ENCODE measurements around the gene KDM6A.
A peak's percentile ranks its signal among the peaks of the same experiment; 100 is the strongest.
"Not testable (repeated sequence)": the region's sequence is repeated elsewhere in the genome, so short reads cannot be mapped to it uniquely, and the experiment has no call there.

KDM6A gene

DNA sequence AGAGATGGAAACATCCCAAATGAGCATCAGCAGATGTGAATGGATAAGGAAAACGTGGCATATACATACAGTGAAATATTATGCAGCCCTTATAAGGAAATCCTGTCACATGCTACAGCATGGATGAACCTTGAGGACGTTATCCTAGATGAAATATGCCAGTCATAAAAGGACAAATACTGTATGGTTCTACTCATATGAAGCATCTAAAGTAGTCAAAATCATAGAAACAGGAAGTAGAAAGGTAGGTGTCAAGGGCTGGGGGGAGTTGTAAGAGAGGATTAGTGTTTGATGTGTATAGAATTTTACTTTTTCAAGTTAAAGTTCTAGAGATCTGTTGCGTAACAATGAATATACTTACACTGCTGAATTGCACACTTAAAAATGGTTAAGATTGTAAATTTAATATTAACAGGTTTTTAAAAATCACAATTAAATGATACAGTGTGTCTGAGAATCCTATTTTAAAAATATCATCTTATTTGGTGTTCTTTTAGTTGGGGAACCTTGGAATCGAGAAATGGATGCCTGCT, 58.5 kb downstream of the KDM6A start:
- DNase-seq, result peak; percentile 14

GRCh38 chrX:44935172-44935571, 62.2 kb downstream of the KDM6A start:
- no peak for DNase-seq

DNA sequence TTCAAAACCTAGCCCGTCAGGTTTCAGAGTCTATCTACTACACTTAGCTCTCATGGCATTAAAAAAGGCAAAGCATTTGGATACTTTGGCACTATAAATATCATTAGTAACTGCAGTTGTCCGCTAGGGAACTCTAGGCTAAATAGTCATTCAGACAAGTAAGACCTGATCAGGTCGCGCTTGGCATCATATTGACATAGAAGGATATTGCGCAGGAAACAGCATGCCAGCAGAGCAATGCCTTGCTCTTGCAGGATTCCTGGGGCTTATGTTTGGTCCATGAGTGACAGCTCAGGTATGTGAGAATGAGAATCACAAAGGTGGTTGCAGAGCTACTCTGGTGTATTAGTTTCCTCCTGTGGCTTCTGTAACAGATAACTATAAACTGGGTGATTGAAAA, 62.7 kb downstream of the KDM6A start:
- DNase-seq, result no peak

GRCh38 chrX:44937606-44938005, 64.6 kb downstream of the KDM6A start:
- no peak for DNase-seq

GRCh38 chrX:44938111-44938510, 65.1 kb downstream of the KDM6A start:
- no peak for DNase-seq

GRCh38 chrX:44940541-44940940, 67.6 kb downstream of the KDM6A start:
- not testable (repeated sequence) for DNase-seq

- no peak for DNase-seq
Observed at GRCh38 chrX:44943007-44943406, 70.0 kb downstream of the KDM6A start.

GRCh38 chrX:44944894-44945293, 71.9 kb downstream of the KDM6A start:
- no peak for DNase-seq

- DNase-seq, result peak; percentile 62
Observed at GRCh38 chrX:44945736-44946135, 72.7 kb downstream of the KDM6A start.

- no peak for DNase-seq
Observed at GRCh38 chrX:44946771-44947170, 73.8 kb downstream of the KDM6A start.

DNA sequence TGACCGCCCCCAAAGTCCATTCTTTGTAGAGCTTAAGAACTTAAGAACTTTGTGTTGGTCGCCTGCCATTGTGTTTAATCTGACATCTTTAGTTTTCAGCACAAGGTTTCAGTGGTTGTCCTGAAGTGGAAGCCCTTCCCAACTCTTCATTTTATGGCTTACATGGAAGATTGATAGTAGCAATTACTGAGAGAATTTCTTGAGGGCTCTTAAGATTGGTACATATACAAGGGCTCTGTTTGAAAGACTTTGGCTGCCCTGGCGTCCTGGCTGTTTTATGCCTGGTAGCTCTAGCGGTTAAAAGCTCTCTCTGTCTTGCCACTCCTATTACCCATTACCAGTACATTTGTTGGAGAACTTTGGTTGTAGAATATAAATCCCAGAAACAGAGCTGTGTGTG, 75.0 kb downstream of the KDM6A start:
- DNase-seq, result no peak

GRCh38 chrX:44948406-44948805, 75.4 kb downstream of the KDM6A start:
- DNase-seq, result no peak

- no peak for DNase-seq
Observed at GRCh38 chrX:44949125-44949524, 76.1 kb downstream of the KDM6A start.

GRCh38 chrX:44950471-44951366, 77.7 kb downstream of the KDM6A start:
- DNase-seq, result not testable (repeated sequence)

GRCh38 chrX:44951572-44952067, 78.6 kb downstream of the KDM6A start:
- no peak for DNase-seq

DNA sequence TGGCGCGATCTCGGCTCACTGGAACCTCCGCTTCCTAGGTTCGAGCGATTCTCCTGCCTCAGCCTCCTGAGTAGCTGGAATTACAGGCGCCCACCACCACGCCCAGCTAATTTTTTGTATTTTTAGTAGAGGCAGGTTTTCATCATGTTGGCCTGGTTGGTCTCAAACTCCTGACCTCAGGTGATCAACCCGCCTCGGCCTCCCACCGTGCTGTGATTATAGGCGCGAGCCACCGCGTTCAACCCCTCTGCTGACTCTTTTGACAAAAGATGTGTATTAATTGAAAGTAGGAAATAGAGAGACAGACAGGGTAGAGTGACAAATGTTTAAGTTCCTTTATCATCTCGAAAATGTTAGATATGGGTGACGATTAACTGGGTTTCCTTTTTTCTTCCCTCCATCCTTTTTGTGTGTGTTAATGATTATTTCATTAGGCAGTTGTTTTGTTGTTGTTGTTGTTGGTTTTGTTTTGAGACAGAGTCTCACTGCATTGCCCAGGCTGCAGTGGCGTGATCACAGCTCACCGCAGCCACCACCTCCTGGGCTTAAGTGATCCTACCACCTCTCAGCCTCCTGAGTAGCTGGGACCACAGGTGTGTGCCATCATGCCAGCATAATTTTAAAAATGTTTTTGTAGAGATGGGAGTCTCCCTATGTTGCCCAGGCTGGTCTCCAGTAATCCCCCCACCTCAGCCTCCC, 79.5 kb downstream of the KDM6A start:
- no peak for DNase-seq

- DNase-seq, result no peak
Observed at GRCh38 chrX:44953734-44954502, 80.9 kb downstream of the KDM6A start.

GRCh38 chrX:44954562-44954961, 81.6 kb downstream of the KDM6A start:
- no peak for DNase-seq

- DNase-seq, result no peak
Observed at GRCh38 chrX:44957848-44958247, 84.9 kb downstream of the KDM6A start.

- DNase-seq, result no peak
Observed at GRCh38 chrX:44958480-44958879, 85.5 kb downstream of the KDM6A start.

GRCh38 chrX:44961817-44962607, 89.0 kb downstream of the KDM6A start:
- DNase-seq, result no peak

GRCh38 chrX:44962944-44963343, 90.0 kb downstream of the KDM6A start:
- DNase-seq, result no peak
